ENCODE data around the gene CCDC159.

DNA sequence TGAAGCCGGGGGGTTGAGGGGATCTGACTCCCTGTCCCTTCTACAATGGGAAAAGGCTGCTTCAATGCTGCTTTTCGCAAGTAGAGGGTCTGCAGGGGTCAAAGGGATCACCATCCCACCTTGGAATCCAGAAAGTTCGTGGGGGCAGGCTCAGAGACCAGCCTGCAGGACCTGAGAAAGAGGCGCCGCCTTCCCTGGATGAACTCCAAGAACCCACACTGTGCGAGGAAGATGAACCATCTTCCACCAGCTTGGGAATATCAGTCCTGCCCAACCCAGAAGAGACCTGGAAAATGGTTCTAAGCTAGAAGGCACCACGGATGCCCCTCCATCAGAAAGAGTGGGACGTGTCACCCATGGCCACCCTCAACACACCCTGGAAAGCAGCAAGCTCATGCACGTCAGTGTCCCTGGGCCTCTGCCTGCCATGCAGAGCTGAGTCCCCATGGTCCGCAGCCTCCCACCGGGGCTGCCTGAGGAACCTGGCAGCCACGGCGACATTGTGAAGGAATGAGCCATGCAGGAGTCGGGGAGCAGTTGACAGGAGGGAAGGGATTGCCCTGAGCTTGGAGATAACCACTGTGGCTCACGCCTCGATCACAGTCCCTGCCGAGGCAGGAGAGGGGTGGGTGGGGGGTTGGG lies 21.4 kb upstream of the CCDC159 start:
- TF ChIP-seq, protein P1, sequence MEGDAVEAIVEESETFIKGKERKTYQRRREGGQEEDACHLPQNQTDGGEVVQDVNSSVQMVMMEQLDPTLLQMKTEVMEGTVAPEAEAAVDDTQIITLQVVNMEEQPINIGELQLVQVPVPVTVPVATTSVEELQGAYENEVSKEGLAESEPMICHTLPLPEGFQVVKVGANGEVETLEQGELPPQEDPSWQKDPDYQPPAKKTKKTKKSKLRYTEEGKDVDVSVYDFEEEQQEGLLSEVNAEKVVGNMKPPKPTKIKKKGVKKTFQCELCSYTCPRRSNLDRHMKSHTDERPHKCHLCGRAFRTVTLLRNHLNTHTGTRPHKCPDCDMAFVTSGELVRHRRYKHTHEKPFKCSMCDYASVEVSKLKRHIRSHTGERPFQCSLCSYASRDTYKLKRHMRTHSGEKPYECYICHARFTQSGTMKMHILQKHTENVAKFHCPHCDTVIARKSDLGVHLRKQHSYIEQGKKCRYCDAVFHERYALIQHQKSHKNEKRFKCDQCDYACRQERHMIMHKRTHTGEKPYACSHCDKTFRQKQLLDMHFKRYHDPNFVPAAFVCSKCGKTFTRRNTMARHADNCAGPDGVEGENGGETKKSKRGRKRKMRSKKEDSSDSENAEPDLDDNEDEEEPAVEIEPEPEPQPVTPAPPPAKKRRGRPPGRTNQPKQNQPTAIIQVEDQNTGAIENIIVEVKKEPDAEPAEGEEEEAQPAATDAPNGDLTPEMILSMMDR (conservative IDR thresholded peaks at IDR 0.05; ENCODE audit: low read length): no peak
- no peak for TF ChIP-seq EZH2phosphoT487 (IDR thresholded peaks at IDR 0.05; ENCODE audit: borderline replicate concordance)
